A549 treated with AZD2906 at 1 μM for 4 hours (cell line): Measurements from ENCODE around the gene HOOK1. TPM values are rescaled to one million over a fixed set of nuclear protein-coding genes. Genes with fewer than 3 reads are reported as not detected.

Experiments
- total RNA-seq: library from RNA; stranded (reverse); fragments of 200-300 nt; extraction: Qiagen RNA extraction; gene quantifications from 5 replicates; pipeline ENCODE4 v1.2.3, GENCODE V29; 2022

The HOOK1 gene
- 0.16 to 1.0 TPM (median 0.22 TPM) in 5 replicates for total RNA-seq

DNA sequence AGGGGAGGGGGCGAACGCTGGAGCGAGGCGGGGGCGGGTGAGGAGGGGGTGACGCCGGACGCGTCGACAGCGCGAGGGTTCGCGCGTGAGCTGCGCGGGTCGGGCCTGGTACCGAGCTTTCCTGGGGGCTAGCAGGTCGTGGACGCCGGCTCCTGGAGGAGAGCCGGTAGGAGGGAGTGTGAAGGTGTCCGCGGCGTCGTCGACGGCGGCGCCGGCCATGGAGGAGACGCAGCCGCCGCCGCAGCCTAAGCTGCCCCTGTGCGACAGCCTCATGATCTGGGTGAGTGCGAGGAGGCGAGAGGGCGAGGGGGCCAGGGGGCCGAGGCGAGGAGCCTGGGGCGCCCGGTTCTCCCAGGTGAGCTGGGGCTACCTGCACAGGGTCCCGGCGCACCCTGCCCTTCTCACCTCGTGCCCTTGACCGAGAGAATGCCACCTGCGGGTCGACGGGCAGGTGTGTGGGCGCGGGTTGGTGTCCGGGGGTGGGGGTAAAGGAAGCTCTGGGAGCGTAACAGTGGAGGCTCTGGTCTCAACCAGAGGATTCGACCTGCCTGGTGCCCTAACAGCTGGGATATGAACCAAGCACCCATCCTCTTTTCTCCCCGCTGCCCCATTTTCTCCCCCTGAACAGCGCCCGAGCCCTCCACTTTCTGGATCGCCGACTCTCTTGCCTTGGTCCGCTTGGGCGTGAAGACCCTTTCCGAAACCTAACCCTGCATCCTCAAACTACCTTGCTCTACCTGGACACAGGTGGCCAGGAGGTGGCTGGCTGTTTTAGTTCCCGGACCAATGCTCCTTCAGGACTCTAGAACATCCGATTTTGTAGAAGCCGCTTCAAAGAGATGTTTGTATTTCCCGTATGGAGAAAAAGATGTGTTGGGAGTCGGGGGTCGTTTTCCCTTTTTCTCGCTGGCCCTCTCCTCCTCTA lies at the start of gene HOOK1:
Gene HOOK1, plus strand, starts transcription at position 49 of the 925 bp plus-strand sequence. Its CDS starts 169 bp downstream, at position 218.

Other genes starting within 250 kb of the HOOK1 start
- gene CYP2J2, start 111.8 kb downstream of the HOOK1 start, total RNA-seq: 0.03 to 0.11 TPM (median 0.06 TPM) in 4 of 5 replicates, not detected in the other